ENCODE measurements around the gene LDLRAD3. TPM values are rescaled to one million over a fixed set of nuclear protein-coding genes. Genes with fewer than 3 reads are reported as not detected.

Gene LDLRAD3
- total RNA-seq, 1 experiment from 2014 or later, result 28.1 TPM

DNA sequence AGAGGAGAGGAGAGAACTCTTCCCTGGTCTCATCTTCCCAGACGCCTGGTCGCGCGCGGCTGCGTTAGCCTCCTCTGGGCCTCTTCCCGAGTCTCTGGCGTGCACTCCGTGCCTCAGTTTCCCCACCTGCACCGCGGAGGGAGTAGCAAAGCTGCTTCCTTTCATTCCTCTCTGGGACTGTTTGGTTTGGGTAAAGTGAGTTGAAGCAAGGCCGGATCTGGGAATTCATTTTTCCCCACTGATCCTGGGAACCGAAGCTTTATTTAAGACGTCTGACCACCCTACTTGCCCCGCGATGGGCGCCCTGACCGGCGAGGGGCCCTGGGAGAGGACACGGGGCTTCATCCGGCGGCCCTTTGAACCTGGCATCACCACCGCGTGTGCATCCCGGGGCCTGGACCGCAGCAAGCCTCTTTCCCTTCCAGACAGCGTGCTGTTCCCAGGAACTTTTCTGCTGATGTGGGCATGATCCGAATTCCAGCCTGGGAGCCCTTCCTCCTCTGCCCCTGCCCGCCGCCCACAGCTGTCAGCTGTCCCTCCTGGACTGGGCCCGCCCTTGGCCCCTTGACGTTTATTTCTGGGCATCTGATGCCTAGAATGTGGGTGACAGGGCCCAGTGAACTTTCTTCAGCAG, 758 bp downstream of the LDLRAD3 start:
- Histone ChIP-seq H3K4me1 (ENCODE audit: control insufficient read depth, insufficient read depth, low read length) (peaks cover 35% of the 10 kb centered on the region), H3K27me3 (ENCODE audit: control insufficient read depth, insufficient read depth, low read length) (no peaks in the 10 kb centered on the region), H3K27ac (ENCODE audit: low read length) (peak overlapping the region; percentile 78), H3K9me3 (ENCODE audit: control insufficient read depth, insufficient read depth, low read depth, low read length) (no peaks in the 10 kb centered on the region), H3K4me3 (ENCODE audit: low read depth in 2 of 2, low read length in 2 of 2) (peak overlapping the region; percentile 60 to 92), H3K36me3 (ENCODE audit: control insufficient read depth, insufficient read depth, low read length) (no peaks in the 10 kb centered on the region)
- peak; percentile 40 for ATAC-seq
- no peak for DNase-seq (ENCODE audit: low read depth, low spot score)
- CTCF ChIA-PET, result interaction anchor here (0.6 to 0.7 kb wide), 2 partner anchors 51 to 123 kb away, joined by 3 to 5 read pairs; no protein-coding TSS in a partner anchor
- POLR2A ChIA-PET, result no interaction called here
- intact Hi-C loops (cut with micrococcal nuclease; ENCODE audit: unreplicated experiment) (loop anchor here (10.0 kb wide), 1 partner anchor 120 kb away; no protein-coding TSS in a partner anchor), in situ Hi-C loops (cut with HindIII; ENCODE audit: low pct_unique_long_range_greater_than_20kb, low sequenced_read_pairs) (no loop called here)
- TF ChIP-seq, protein P1, sequence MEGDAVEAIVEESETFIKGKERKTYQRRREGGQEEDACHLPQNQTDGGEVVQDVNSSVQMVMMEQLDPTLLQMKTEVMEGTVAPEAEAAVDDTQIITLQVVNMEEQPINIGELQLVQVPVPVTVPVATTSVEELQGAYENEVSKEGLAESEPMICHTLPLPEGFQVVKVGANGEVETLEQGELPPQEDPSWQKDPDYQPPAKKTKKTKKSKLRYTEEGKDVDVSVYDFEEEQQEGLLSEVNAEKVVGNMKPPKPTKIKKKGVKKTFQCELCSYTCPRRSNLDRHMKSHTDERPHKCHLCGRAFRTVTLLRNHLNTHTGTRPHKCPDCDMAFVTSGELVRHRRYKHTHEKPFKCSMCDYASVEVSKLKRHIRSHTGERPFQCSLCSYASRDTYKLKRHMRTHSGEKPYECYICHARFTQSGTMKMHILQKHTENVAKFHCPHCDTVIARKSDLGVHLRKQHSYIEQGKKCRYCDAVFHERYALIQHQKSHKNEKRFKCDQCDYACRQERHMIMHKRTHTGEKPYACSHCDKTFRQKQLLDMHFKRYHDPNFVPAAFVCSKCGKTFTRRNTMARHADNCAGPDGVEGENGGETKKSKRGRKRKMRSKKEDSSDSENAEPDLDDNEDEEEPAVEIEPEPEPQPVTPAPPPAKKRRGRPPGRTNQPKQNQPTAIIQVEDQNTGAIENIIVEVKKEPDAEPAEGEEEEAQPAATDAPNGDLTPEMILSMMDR (IDR thresholded peaks at IDR 0.05), result no peak
- peak; percentile 89 for TF ChIP-seq TCF7L2 (IDR thresholded peaks at IDR 0.05; ENCODE audit: low read depth, low read length)
- TF ChIP-seq, protein P2, sequence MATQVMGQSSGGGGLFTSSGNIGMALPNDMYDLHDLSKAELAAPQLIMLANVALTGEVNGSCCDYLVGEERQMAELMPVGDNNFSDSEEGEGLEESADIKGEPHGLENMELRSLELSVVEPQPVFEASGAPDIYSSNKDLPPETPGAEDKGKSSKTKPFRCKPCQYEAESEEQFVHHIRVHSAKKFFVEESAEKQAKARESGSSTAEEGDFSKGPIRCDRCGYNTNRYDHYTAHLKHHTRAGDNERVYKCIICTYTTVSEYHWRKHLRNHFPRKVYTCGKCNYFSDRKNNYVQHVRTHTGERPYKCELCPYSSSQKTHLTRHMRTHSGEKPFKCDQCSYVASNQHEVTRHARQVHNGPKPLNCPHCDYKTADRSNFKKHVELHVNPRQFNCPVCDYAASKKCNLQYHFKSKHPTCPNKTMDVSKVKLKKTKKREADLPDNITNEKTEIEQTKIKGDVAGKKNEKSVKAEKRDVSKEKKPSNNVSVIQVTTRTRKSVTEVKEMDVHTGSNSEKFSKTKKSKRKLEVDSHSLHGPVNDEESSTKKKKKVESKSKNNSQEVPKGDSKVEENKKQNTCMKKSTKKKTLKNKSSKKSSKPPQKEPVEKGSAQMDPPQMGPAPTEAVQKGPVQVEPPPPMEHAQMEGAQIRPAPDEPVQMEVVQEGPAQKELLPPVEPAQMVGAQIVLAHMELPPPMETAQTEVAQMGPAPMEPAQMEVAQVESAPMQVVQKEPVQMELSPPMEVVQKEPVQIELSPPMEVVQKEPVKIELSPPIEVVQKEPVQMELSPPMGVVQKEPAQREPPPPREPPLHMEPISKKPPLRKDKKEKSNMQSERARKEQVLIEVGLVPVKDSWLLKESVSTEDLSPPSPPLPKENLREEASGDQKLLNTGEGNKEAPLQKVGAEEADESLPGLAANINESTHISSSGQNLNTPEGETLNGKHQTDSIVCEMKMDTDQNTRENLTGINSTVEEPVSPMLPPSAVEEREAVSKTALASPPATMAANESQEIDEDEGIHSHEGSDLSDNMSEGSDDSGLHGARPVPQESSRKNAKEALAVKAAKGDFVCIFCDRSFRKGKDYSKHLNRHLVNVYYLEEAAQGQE (IDR thresholded peaks at IDR 0.05; ENCODE audit: insufficient read depth in 1 of 2, low read depth in 2 of 2, low read length in 1 of 2), result no peak
- BruUV-seq (replicated peaks), result no TSS peak

DNA sequence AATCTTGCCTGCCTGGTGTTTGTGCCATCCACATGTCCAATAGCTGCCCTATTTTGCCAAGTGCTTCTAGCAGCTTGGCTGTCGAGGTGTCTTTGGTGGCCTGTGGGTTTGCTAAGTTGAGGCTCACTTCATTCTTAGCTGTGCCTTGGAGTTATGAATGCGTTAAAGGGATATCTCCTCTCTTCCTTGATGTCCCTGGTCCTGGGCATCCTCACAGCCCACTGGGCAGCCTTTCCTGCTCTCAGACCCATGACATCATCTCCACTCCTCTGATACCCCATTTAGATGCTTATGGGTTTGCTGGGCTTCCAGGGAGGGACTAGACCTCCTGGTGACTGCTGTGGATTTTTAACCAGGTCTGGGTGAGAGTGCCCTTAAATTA, 1.3 kb downstream of the LDLRAD3 start:
- TF ChIP-seq, protein P2 (IDR thresholded peaks at IDR 0.05; ENCODE audit: insufficient read depth in 1 of 2, low read depth in 2 of 2, low read length in 1 of 2), result no peak
- TF ChIP-seq POLR2AphosphoS5 (IDR thresholded peaks at IDR 0.05; ENCODE audit: low read depth, low read length) (no peak), SIN3A (IDR thresholded peaks at IDR 0.05; ENCODE audit: borderline replicate concordance, insufficient read depth, low read depth, low read length) (no peak), TCF7L2 (IDR thresholded peaks at IDR 0.05; ENCODE audit: low read depth, low read length) (no peak)
- TF ChIP-seq, protein P1 (IDR thresholded peaks at IDR 0.05), result no peak
- peaks cover 35% of the 10 kb centered on the region for H3K4me1 ChIP-seq (ENCODE audit: control insufficient read depth, insufficient read depth, low read length)
- no peaks in the 10 kb centered on the region for H3K36me3 ChIP-seq (ENCODE audit: control insufficient read depth, insufficient read depth, low read length)
- ChIA-PET CTCF (no interaction called here), POLR2A (no interaction called here)
- in situ Hi-C loops (cut with HindIII; ENCODE audit: low pct_unique_long_range_greater_than_20kb, low sequenced_read_pairs), result no loop called here
- H3K27me3 ChIP-seq (ENCODE audit: control insufficient read depth, insufficient read depth, low read length), result no peaks in the 10 kb centered on the region
- peak overlapping the region; percentile 78 for H3K27ac ChIP-seq (ENCODE audit: low read length)
- H3K9me3 ChIP-seq (ENCODE audit: control insufficient read depth, insufficient read depth, low read depth, low read length), result no peaks in the 10 kb centered on the region
- BruUV-seq (replicated peaks), result no TSS peak
- DNase-seq (ENCODE audit: low read depth, low spot score), result no peak
- intact Hi-C loops (cut with micrococcal nuclease; ENCODE audit: unreplicated experiment), result loop anchor here (10.0 kb wide), 1 partner anchor 120 kb away; no protein-coding TSS in a partner anchor
- no peak for ATAC-seq
- H3K4me3 ChIP-seq (ENCODE audit: low read depth in 2 of 2, low read length in 2 of 2), result peak overlapping the region; percentile 60 to 92

All from Panc1 (cell line).